ENCODE data around the gene FAM234A.

Gene FAM234A

DNA sequence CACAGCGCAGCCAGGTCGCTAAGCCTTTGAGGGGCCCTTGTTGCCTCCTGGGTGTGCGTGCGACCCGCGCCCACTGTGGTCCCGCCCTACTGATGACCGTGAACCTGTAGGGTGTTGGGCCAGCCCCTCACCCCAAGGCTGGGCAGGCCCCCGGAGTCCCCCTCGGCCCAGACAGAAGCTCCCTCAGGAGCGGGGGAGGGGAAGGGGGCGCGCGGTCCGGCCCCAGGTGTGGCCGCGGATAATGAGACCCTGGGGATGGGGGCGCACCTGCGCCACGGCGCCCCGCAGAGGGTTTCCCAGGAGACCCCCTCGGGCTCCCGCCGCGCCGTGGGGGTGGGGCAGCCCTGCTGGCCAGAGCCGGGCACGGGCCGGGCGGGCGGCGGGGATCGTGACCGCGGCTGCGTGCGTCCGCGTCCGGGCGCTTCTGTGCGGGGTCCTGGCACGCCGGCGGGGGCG lies 45.4 kb downstream of the FAM234A start:
- no peak for DNase-seq (ENCODE audit: low read depth in 1 of 2, low spot score in 1 of 2)

GRCh38 chr16:280552-280951 lies 45.9 kb downstream of the FAM234A start, which contains the start of gene ARHGDIG:
Gene ARHGDIG, plus strand, starts transcription at chr16:280591. Its CDS starts 90 bp downstream, at chr16:280681.
- no peak for DNase-seq (ENCODE audit: low read depth in 1 of 2, low spot score in 1 of 2)

GRCh38 chr16:280991-281659 lies 46.5 kb downstream of the FAM234A start:
- DNase-seq (ENCODE audit: low read depth in 1 of 2, low spot score in 1 of 2), result no peak

DNA sequence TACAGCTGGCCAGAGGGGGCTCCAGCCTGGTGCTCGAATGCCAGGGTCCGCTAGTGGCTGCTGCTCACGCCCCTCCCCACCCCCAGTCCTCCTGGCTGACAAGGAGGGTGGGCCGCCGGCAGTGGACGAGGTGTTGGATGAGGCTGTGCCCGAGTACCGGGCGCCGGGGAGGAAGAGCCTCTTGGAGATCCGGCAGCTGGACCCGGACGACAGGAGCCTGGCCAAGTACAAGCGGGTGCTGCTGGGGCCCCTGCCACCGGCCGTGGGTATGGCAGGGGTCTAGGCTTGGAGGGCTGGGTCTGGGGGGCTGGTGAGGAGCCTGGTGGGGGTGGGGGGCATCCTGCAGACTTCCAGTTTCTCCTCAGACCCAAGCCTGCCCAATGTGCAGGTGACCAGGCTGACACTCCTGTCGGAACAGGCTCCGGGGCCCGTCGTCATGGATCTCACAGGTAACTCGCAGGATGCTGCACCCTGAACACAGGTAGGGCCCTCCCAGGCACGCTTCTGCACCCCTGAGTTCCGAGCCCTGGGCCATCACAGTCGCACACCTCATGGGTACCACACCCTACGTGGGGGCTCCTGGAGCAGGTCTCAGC lies 47.1 kb downstream of the FAM234A start:
- no peak for DNase-seq (ENCODE audit: low read depth in 1 of 2, low spot score in 1 of 2)

GRCh38 chr16:282491-282890 lies 47.9 kb downstream of the FAM234A start:
- no peak for DNase-seq (ENCODE audit: low read depth in 1 of 2, low spot score in 1 of 2)

DNA sequence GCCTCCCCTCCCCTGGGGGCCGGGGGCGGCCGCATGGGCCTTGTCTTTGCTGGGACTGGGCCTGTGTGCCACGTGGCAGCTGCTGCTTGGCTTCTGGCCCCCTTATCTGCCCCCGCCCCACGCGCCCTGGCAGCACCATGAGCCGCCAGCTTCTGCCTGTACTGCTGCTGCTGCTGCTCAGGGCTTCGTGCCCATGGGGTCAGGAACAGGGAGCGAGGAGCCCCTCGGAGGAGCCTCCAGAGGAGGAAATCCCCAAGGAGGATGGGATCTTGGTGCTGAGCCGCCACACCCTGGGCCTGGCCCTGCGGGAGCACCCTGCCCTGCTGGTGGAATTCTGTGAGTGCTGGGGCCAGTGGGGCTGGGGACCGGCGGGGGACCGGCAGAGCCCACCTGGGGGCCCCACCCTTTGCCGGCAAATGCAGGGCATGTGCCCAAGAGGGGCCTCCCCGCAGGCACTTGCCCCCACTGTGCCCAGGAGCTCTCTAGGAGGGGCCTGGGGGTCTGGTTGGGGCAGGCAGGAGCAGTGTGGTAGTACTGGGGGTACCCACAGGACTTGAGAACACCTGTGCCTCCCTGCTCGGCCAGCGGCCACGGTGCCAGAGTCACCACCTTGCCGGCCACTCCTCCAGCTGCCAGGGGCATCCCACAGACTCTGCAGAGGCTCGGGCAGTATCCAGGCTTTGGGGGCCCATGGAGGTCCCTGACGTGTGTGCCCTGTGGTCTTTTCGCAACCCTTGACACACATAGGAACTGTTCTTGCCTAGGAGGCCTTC lies 48.6 kb downstream of the FAM234A start, which contains the start of gene PDIA2:
Gene PDIA2 (plus strand): TSS at position 132 of the 773 bp plus-strand sequence. CDS start 6 bp downstream, at position 138.
- DNase-seq (ENCODE audit: low read depth in 1 of 2, low spot score in 1 of 2), result no peak

DNA sequence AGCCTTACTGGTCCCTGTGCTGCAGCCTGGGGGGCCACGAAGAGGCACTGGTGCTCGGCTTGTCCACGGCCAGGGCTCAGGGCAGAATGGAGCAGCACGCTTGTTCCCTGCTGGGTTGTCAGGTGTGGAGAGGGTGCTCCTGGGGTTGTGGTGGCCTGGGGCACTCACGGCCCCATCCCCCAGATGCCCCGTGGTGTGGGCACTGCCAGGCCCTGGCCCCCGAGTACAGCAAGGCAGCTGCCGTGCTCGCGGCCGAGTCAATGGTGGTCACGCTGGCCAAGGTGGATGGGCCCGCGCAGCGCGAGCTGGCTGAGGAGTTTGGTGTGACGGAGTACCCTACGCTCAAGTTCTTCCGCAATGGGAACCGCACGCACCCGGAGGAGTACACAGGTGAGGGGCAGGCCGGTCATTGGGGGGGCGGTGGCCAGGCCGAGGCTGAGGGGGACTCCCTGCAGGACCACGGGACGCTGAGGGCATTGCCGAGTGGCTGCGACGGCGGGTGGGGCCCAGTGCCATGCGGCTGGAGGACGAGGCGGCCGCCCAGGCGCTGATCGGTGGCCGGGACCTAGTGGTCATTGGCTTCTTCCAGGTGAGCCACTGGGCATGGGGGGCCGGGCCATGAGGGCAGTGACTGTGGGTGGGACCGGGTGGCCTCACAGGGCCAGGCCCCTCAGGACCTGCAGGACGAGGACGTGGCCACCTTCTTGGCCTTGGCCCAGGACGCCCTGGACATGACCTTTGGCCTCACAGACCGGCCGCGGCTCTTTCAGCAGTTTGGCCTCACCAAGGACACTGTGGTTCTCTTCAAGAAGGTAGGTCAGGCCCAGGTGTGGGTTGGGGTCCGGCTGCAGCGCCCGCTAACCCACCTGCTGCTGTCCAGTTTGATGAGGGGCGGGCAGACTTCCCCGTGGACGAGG lies 49.8 kb downstream of the FAM234A start:
- DNase-seq (ENCODE audit: low read depth in 1 of 2, low spot score in 1 of 2), result no peak

GRCh38 chr16:285146-286055 lies 50.8 kb downstream of the FAM234A start:
- DNase-seq (ENCODE audit: low read depth in 1 of 2, low spot score in 1 of 2), result no peak

GRCh38 chr16:286491-287297 lies 52.1 kb downstream of the FAM234A start:
- DNase-seq (ENCODE audit: low read depth in 1 of 2, low spot score in 1 of 2), result no peak

GRCh38 chr16:287298-287811 lies 52.7 kb downstream of the FAM234A start:
- no peak for DNase-seq (ENCODE audit: low read depth in 1 of 2, low spot score in 1 of 2)

- no peak for DNase-seq (ENCODE audit: low read depth in 1 of 2, low spot score in 1 of 2)
Observed at GRCh38 chr16:287981-288920, 53.6 kb downstream of the FAM234A start.

DNA sequence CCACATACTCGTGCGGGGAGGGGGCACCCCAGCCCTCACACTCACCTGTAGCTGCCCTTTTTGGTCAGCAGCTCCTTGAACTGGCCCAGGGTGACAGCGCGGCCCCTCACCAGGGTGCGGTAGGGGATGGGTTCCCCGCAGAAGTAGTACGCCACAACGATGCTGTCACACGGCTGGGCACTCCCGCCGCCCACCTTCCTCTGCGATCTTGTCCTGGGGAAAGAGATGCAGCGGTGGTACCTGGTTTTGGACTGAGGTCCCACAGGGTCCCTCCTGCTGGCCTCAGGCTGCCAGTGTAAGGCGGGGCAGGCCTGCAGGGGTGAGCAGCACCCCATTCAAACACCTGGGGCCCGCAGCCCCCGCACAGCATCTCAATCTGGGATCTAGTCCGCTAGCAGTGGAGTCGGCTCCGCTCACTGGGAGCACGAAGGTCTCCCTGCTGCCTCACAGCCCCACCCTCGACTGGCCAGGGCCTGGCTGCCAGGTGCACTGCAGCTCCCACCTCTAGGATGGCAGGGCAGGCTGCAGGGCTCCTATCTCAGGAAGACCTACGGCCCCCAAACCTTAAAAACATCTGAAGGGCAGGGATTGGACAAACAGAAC lies 54.9 kb downstream of the FAM234A start:
- DNase-seq (ENCODE audit: low read depth in 1 of 2, low spot score in 1 of 2), result no peak

- DNase-seq (ENCODE audit: low read depth in 1 of 2, low spot score in 1 of 2), result no peak
Observed at GRCh38 chr16:290015-290680, 55.5 kb downstream of the FAM234A start.

- DNase-seq (ENCODE audit: low read depth in 1 of 2, low spot score in 1 of 2), result no peak
Observed at GRCh38 chr16:290681-291405, 56.2 kb downstream of the FAM234A start.

- no peak for DNase-seq (ENCODE audit: low read depth in 1 of 2, low spot score in 1 of 2)
Observed at GRCh38 chr16:291539-291938, 56.9 kb downstream of the FAM234A start.
